Hepatocyte (in vitro differentiated cells): Measurements from ENCODE around the gene CDH4.

ENCODE experiments used
- CTCF ChIP-seq: fragments of 200-600 bp; sonication (generic); IDR thresholded peaks from 2 replicates; pipeline ENCODE4 v1.5.1; 2016; ENCODE audit warnings: antibody characterized with exemption, mild to moderate bottlenecking; ENCODE audit not compliant: poor library complexity
- EZH2phosphoT487 ChIP-seq: fragments of 200-600 bp; sonication (generic); IDR thresholded peaks from one replicate; pipeline ENCODE4 v1.6.1; 2018; ENCODE audit warnings: antibody characterized with exemption, mild to moderate bottlenecking, low read depth, moderate library complexity; ENCODE audit not compliant: unreplicated experiment, severe bottlenecking

GRCh38 chr20:61341605-61342004 is 89.5 kb downstream of the CDH4 start:
- no peak for TF ChIP-seq CTCF
- TF ChIP-seq EZH2phosphoT487, result no peak
